SIG-M5 (cell line): Measurements from ENCODE around the gene GSC2.

ENCODE experiments used
- DNase-seq: peaks from one replicate; lab custom pipeline; 2025; lab: John Stamatoyannopoulos, UW

The GSC2 gene

GRCh38 chr22:19133561-19133960 lies 16.5 kb downstream of the GSC2 start:
- DNase-seq = no peak

DNA sequence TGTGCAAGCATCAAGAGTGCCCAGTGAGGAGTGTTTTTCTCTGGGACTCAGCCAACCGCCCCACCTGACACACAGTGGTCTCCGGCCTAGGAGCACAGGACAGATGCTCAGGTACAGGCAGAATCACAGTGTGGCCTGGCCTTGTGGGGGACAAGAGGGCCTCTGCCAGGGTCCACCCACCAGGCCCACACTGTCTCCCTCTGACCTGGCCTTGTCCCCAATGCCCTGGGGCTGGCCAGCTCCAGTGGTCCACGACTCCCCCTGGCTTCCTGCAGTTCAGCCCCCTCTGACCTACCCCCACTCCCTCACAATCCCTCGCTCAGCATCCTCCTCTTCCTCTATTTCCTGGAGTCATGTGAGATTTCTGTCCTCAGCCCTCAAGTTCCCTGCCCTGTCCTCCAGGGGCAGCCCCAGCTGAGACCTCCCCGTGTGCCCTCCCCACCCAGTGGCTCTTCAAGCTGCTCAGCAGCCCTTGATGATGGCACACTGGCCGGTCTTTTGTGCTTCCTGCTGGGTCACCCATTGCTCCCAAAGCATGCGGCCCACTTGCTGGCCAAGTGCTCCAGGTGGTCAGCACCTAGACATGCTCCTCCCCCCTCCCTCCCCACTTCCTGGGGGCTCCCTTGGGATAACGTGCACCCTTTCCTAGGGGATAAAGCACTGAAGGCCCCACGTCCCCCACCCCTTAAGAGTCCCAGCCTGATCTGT lies 17.2 kb downstream of the GSC2 start:
- no peak for DNase-seq

- no peak for DNase-seq
These were observed 17.9 kb downstream of the GSC2 start for GRCh38 chr22:19132153-19132552.

DNA sequence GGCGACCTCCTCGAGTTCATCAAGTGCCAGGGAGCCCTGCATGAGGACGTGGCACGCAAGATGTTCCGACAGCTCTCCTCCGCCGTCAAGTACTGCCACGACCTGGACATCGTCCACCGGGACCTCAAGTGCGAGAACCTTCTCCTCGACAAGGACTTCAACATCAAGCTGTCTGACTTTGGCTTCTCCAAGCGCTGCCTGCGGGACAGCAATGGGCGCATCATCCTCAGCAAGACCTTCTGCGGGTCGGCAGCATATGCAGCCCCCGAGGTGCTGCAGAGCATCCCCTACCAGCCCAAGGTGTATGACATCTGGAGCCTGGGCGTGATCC lies 18.4 kb downstream of the GSC2 start:
- no peak for DNase-seq

GRCh38 chr22:19130959-19131684 lies 19.0 kb downstream of the GSC2 start, which contains the start of gene TSSK2:
TSSK2 (plus strand) TSS chr22:19131308; CDS start chr22:19131400, 92 bp downstream.
- DNase-seq = no peak

DNA sequence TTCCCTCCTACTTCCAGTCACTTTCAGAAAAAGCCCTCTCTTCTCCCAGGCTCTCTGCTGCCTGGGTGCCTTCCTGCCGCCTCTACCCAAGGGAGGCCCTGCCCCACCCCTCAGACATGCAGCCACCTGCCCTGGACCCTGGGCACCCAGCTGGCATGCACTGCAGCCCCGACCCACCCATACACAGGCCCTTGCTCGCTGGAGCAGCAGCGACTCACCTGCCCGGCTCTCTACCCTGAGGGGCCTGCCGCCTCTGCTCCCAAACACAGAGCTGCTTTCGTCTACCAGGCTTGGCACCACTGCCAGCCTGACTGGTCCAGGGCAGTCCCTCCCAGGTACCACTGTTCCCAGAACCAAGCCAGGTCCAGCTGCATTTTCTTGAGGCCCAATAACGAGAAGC lies 20.2 kb downstream of the GSC2 start:
- DNase-seq = no peak

DNA sequence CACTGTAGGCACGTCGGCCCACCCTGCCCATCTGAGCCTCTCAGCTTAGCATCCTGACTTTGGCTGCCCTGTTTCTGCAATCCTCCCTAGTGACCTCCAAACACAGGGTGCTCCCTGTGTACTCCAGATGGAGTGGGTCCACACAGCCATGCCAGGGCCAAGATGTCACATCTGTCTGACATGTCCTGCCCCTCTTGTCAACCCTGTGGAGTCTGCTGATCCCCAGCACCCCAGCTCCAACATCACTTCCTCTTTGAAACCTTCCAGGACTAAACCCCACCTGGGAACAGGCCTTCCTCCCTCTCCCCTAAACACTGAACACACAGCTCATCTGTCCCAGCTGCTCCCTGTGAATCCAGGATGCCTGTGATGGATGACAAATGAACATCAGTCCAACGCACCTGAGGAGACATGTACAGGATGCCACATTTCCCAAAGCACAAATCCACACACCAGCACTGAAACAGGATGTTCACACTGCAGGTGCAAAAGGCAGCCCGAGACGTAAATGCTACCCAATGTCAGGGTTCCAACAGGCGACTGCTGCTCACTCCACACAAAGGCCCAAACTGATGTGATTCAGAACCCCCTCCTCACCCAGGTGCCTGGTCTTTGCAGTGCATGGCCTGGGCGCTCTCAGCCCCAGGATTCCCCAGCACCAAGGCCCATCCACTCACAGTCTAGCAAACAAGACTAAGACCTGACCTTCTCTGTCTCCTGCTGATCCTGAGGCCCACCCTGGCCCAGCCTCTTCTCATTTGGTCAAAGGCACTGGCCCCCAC lies 21.0 kb downstream of the GSC2 start:
- DNase-seq = no peak

DNA sequence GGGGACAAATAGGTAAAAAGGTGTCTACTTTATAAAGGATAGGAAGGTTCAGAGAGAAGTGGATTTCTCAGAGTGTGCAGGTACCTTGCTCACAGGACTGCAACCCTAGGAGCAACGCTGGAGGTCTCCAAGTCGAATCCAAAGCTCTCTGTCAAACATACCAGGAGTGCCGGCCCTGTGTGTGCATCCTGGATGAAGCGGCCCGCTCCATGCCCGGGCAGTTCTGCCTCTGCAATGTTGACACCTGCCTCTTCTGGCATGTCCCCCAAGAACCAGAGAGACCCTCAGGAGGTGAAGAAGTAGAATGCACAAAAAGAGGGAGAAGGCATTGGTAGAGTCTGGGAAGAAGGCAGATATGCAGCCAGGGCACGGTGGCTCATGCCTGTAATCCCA lies 22.1 kb downstream of the GSC2 start:
- DNase-seq = no peak

GRCh38 chr22:19127329-19128008 lies 22.6 kb downstream of the GSC2 start:
- no peak for DNase-seq

DNA sequence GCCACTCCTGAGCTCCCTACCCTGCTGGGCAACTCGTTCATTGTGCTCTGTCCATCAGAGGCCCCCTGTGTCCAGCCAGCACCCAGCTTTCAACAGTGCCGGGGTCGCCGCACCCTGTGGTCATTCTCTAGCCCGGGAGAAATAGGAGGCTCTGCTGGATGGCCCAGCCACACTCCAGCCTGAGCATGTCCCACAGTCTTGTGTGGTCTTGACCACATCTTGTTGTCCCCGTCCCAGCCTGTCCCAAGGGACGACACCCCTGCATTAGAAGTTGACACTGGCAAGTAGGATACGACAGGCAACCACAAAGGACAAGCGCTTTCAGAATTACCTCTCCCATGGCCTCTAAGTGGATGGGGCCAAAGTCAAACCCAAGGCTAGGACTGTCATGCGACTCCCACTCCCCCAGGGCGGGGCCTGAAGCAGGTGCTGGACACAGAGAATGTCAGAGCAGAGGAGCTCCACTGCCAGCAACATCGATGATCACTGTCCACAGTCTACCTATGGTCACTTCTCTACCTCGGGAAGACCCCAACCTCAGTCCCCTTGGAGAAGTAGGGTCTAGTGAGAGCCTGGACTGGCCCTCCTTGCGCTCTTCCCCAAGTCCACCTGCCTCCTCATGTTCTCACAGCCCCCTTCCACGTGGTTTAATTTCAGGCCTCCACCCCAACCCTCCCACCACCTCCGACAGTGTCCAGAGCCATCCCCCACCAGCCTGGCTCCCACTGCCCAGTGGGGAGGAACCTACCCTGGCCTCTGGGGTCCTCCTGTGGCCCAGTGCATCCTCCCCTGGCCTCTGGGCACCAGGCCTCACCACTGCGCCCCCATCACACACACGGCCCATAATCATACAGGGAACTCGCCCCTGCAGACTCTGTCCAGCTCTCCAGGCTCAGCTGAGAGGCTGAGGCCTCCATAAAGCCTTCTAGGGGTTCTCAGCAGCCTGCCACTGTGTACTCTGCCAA lies 23.5 kb downstream of the GSC2 start:
- DNase-seq = no peak

DNA sequence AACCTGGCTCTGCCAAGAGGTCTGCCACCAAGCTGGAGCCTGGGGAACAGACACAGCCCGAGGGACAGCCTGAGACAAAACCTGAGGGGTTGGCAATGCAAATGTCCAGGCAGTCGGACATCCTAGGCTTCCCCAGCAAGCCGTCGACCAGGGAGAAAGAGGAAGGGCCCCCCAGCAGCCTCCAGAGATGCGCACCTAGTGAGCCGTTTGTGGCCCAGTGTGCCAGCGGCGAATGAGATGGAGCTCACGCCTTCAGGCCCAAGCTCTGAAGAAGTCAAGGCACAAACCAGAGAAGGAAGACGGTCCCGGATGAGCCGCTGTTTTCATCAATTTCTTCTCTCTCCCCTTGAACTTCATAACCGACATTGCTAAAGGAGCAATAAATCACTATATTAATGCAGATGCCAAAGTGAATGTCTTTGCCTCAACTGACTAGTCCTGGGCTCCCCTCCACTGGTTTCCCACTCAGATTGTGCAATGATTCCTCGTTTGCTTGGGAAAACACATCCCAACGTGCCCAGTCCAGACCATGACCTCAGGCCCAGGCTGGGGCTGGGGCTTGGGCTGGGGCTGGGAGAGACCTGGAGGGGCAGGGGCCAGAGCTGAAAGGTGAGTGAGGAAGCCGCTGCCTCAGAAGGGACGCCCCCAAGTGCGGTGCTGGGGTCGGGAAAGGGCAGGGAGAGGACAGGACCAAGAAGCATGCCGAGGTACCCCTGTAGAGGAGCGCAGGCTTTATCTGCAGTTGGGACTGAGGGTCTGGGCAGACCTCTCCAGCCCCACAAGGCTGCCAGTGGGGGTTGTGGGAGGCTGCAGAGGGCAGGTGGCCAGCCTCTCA lies 24.4 kb downstream of the GSC2 start:
- DNase-seq = no peak

GRCh38 chr22:19125011-19125410 lies 25.1 kb downstream of the GSC2 start:
- no peak for DNase-seq

GRCh38 chr22:19124377-19124776 lies 25.7 kb downstream of the GSC2 start:
- DNase-seq = no peak

GRCh38 chr22:19123936-19124335 lies 26.2 kb downstream of the GSC2 start:
- DNase-seq = no peak

- DNase-seq = no peak
These were observed 27.2 kb downstream of the GSC2 start for GRCh38 chr22:19122752-19123492.

DNA sequence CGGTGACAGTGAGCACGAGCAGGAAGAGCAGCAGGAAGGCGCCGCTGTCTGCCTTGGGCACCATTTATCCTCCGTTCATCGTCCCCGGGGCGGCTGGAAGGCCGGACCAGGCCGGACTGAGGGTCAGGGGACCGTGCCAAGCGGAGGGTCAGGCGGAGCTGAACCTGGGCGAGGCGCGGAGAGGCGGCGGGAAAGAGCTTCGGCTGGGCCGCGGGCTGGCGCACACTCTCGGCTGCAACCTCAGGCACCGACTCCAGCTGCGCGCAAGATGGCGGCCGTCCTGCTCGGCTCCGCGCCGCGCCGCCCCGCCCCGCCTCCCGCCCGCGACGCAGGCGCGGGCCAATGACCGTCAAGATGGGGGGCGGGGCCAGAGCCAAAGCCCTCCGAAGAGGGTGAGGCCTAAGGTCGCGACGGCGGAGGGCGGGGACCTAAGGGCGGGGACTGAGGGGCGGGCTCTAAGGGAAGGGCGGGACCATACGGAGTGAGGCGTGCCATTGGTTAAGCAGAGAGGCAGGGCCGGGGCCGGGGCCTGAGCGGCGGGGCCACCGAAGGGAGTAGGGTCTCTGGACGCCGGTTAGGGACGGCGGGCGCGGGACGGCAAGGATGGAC lies 27.8 kb downstream of the GSC2 start, which contains the start of gene DGCR2:
TSS of gene DGCR2 (minus strand) at position 270 of the 609 bp plus-strand sequence. CDS start at position 64, 206 bp downstream.
- peak; percentile 43 for DNase-seq

DNA sequence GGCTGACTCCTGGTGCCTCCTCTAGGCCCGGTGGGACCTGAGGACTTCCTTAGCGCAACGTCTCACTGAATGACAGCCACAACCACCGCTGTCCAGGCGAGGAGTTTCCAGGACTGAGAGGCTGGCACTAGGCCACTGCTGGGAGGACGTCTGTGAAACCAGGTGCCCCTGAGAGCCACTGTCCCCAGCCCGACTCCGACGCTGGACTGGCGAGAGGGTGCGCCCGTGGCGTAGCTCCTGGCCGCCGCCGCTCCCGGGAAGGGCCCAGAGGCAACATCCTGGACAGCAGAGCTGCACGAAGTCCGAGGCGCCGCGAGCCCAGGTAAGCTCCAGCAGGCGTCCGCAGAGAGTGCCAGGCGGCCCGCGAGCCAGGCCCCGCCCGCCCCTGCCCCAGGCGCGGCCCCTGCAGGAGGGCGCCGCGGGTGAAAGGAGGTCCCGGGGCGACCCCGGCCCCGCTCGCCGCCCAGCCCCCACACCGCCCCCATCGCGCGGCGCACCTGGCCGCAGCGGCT lies 28.4 kb downstream of the GSC2 start:
- no peak for DNase-seq

GRCh38 chr22:19120829-19121630 lies 29.1 kb downstream of the GSC2 start:
- no peak for DNase-seq
